Right atrium auricular region (tissue), 2 donors: ENCODE results near the gene CALN1. TPM values are rescaled to one million over a fixed set of nuclear protein-coding genes. Genes with fewer than 3 reads are reported as not detected.

ENCODE experiments used
- DNase-seq: peaks from one replicate; pipeline ENCODE4 v3.0.0-alpha.2; 2019; ENCODE audit warnings: low spot score
- H3K27ac ChIP-seq, 2 donors: fragments of 200-600 bp; sonication (generic); 1 replicate in 1 of 2; 2 replicates in 1 of 2; pipeline ENCODE4 v1.5.1; 2016 to 2019
- H3K27me3 ChIP-seq, 2 donors: fragments of 200-600 bp; sonication (generic); one replicate each; pipeline versions ENCODE4 v1.5.1 to v1.6.0; 2017 to 2019
- H3K36me3 ChIP-seq: fragments of 200-600 bp; sonication (generic); one replicate; pipeline ENCODE4 v1.5.1; 2016
- H3K4me1 ChIP-seq, 2 donors: fragments of 200-600 bp; sonication (generic); one replicate each; pipeline versions ENCODE4 v1.5.1 to v1.6.0; 2017 to 2019
- H3K4me3 ChIP-seq, 2 donors: fragments of 200-600 bp; sonication (generic); 1 replicate in 1 of 2; 2 replicates in 1 of 2; pipeline ENCODE4 v1.5.1; 2017 to 2019; ENCODE audit warnings: mild to moderate bottlenecking in 1 of 2, moderate library complexity in 1 of 2
- H3K9me3 ChIP-seq, 2 donors: fragments of 200-600 bp; sonication (generic); one replicate each; pipeline ENCODE4 v1.5.1; 2019
- total RNA-seq, 2 donors: library from RNA; depleted of rRNA; stranded (reverse); fragments of >200 nt; gene quantifications; one replicate each; pipeline ENCODE4 v1.1.0, GENCODE V29; 2016
- TF ChIP-seq, protein P1 (sequence below), 2 donors: fragments of 200-600 bp; sonication (generic); IDR thresholded peaks; one replicate each; pipeline ENCODE4 v1.5.1; 2019; ENCODE audit warnings: antibody characterized with exemption in 2 of 2

The CALN1 gene
- total RNA-seq, 2 donors from 2014 or later, result not detected

DNA sequence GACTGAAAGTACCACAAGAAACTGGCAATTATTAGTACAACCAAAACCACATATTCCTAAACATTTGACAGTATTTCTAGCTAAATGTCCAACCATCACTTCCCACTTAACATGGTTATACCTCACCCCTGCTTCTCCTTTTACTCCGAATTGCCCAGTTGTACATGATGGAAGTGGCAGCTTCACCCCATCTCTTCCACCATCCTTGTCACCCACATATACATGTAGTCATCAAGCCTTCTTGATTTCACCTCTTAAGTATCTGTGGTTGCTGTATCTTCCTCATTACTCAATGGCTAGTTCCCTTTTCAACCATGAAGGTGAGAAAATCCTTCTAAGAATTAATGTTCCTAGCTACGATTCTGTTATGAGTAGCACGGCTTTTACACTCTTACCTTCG lies 388.2 kb downstream of the CALN1 start:
- Histone ChIP-seq H3K27me3 (no peaks in the 10 kb centered on the region), H3K9me3 (peaks cover 0 to 9% of the 10 kb centered on the region in 2 donors), H3K27ac (no peak overlapping the region), H3K36me3 (no peaks in the 10 kb centered on the region), H3K4me1 (no peaks in the 10 kb centered on the region), H3K4me3 (no peak overlapping the region)
- TF ChIP-seq, protein P1, sequence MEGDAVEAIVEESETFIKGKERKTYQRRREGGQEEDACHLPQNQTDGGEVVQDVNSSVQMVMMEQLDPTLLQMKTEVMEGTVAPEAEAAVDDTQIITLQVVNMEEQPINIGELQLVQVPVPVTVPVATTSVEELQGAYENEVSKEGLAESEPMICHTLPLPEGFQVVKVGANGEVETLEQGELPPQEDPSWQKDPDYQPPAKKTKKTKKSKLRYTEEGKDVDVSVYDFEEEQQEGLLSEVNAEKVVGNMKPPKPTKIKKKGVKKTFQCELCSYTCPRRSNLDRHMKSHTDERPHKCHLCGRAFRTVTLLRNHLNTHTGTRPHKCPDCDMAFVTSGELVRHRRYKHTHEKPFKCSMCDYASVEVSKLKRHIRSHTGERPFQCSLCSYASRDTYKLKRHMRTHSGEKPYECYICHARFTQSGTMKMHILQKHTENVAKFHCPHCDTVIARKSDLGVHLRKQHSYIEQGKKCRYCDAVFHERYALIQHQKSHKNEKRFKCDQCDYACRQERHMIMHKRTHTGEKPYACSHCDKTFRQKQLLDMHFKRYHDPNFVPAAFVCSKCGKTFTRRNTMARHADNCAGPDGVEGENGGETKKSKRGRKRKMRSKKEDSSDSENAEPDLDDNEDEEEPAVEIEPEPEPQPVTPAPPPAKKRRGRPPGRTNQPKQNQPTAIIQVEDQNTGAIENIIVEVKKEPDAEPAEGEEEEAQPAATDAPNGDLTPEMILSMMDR (IDR thresholded peaks at IDR 0.05), result no peak
- peak; percentile 9 for DNase-seq

DNA sequence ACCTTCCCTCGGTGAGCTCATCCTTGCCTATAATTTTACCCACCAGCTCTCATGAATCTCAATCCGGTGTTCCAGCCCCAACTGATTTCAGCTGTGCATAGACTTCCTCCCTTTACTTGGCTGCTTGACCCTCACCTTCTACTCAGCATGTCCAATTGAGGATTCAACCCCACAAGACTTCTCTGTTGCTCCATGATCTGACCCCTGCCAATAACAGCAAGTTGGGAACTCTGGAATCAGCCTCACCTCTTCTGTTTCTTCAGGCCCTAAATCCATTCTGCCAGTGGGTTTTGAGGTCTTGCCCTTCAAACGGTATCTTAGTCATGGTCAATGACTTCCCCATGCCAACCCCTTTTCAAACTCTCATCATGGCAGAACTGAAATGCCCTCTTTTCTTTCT lies 390.4 kb downstream of the CALN1 start:
- DNase-seq, result peak; percentile 23
- Histone ChIP-seq H3K27me3 (no peaks in the 10 kb centered on the region), H3K4me1 (no peaks in the 10 kb centered on the region), H3K36me3 (no peaks in the 10 kb centered on the region), H3K9me3 (peaks cover 0 to 9% of the 10 kb centered on the region in 2 donors), H3K27ac (no peak overlapping the region), H3K4me3 (no peak overlapping the region)
- TF ChIP-seq, protein P1 (IDR thresholded peaks at IDR 0.05), result no peak

DNA sequence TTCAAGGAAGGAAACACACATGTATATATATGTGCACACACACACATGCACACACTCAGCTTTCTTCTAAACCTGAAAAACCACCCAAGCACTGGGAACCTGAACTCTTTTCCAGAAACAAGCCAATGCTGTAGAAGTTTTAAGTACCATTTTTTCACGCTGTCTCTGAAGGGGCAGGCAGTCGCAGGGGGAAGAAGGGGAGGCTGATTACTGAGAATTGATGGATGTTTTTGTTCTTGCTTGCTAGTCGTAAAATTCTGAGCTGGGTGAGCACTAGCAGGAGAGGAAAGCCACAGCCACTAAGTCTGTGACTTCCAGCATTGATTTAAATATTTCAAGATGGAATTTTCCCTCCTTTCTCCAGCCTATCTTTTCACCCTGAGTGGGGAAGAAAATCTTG lies 391.8 kb downstream of the CALN1 start:
- peak; percentile 0 for DNase-seq
- H3K36me3 ChIP-seq, result no peaks in the 10 kb centered on the region
- no peak overlapping the region for H3K4me3 ChIP-seq
- no peaks in the 10 kb centered on the region for H3K27me3 ChIP-seq
- H3K27ac ChIP-seq, result no peak overlapping the region
- TF ChIP-seq, protein P1 (IDR thresholded peaks at IDR 0.05), result no peak
- no peaks in the 10 kb centered on the region for H3K4me1 ChIP-seq
- peaks cover 0 to 9% of the 10 kb centered on the region in 2 donors for H3K9me3 ChIP-seq

DNA sequence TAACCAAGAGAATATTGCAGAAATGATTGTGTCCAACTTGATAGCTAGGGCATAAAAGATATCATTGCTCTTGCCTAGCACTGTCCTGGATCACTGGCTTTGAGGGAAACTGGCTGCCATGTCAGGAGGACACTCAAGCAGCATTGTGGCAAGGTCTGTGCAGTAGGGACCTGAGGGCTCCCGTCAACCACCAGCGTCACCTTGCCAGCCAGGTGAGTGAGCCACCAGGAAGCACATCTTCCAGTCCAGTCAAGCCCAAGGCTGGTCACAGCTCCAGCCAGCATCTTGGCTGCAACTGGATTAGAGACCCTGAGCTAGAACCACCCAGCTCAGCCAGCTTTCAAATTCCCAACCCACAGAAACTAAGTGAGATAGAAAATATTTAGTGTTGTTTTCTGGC lies 392.7 kb downstream of the CALN1 start:
- H3K27ac ChIP-seq, result no peak overlapping the region
- TF ChIP-seq, protein P1 (IDR thresholded peaks at IDR 0.05), result no peak
- H3K9me3 ChIP-seq, result peaks cover 0 to 9% of the 10 kb centered on the region in 2 donors
- no peaks in the 10 kb centered on the region for H3K36me3 ChIP-seq
- peak; percentile 49 for DNase-seq
- no peaks in the 10 kb centered on the region for H3K4me1 ChIP-seq
- H3K27me3 ChIP-seq, result no peaks in the 10 kb centered on the region
- no peak overlapping the region for H3K4me3 ChIP-seq

DNA sequence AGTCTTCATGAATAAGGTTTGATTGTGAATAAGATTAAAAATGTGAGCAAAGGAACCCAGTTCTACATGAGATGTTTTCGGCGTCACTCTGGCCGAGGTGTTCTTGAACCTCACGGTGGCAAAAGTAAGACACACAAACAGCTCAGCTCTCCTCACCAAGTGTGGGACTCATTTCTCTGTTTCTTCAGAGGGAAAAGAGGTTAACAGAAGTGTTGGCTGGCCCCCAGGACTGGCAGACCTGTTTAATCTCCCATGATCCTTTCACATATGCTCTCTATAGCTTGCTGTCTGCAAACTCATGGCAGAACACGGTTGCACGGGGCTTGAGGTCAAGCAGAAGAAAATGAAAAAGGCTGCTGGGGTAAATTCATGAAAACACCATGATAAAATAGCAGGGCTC lies 394.4 kb downstream of the CALN1 start:
- Histone ChIP-seq H3K9me3 (peaks cover 0 to 9% of the 10 kb centered on the region in 2 donors), H3K36me3 (no peaks in the 10 kb centered on the region), H3K27me3 (no peaks in the 10 kb centered on the region), H3K4me3 (no peak overlapping the region), H3K4me1 (no peaks in the 10 kb centered on the region), H3K27ac (no peak overlapping the region)
- TF ChIP-seq, protein P1 (IDR thresholded peaks at IDR 0.05), result no peak
- DNase-seq, result peak; percentile 40

DNA sequence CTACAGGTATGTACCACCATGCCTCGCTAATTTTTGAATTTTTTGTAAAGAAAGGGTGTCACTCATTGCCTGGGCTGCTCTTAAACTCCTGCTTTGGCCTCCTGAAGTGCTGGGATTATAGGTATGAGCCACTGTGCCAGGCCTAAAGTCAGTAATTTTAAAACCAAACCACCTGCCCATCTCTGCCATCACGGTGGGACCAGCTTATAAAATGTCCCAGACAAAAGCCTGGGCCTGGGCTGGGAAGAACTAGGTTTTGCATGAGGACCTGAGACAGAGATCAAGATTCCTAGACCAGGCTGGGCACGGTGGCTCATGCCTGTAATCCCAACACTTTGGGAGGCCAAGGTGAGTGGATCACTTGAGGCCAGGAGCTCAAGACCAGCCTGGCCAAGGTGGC lies 395.6 kb downstream of the CALN1 start:
- H3K9me3 ChIP-seq, result peaks cover 0 to 9% of the 10 kb centered on the region in 2 donors
- no peaks in the 10 kb centered on the region for H3K27me3 ChIP-seq
- H3K4me3 ChIP-seq, result no peak overlapping the region
- H3K4me1 ChIP-seq, result no peaks in the 10 kb centered on the region
- H3K27ac ChIP-seq, result no peak overlapping the region
- H3K36me3 ChIP-seq, result no peaks in the 10 kb centered on the region
- DNase-seq, result peak; percentile 34
- TF ChIP-seq, protein P1 (IDR thresholded peaks at IDR 0.05), result no peak
